CD4-positive, alpha-beta T cell treated with Interleukin-10 for 1 hour (primary cell): Measurements from ENCODE around the gene PTPN14.

ENCODE experiments used
- DNase-seq: peaks from one replicate; pipeline ENCODE4 v3.0.0-alpha.2; 2020

Gene PTPN14

GRCh38 chr1:214449371-214449770 lies 102.0 kb downstream of the PTPN14 start:
- no peak for DNase-seq

- DNase-seq, result no peak
Measured at GRCh38 chr1:214448536-214448935, 102.9 kb downstream of the PTPN14 start.

GRCh38 chr1:214447557-214447871 lies 103.9 kb downstream of the PTPN14 start:
- no peak for DNase-seq

GRCh38 chr1:214446772-214447556 lies 104.4 kb downstream of the PTPN14 start:
- no peak for DNase-seq

GRCh38 chr1:214445831-214446614 lies 105.4 kb downstream of the PTPN14 start:
- DNase-seq, result no peak

GRCh38 chr1:214445199-214445598 lies 106.2 kb downstream of the PTPN14 start:
- no peak for DNase-seq

- no peak for DNase-seq
Measured at GRCh38 chr1:214444182-214444939, 107.0 kb downstream of the PTPN14 start.

- DNase-seq, result no peak
Measured at GRCh38 chr1:214441119-214441518, 110.3 kb downstream of the PTPN14 start.

GRCh38 chr1:214440219-214440965 lies 111.0 kb downstream of the PTPN14 start:
- no peak for DNase-seq

- peak; percentile 15 for DNase-seq
Measured at GRCh38 chr1:214439352-214440119, 111.9 kb downstream of the PTPN14 start.

GRCh38 chr1:214438530-214438929 lies 112.9 kb downstream of the PTPN14 start:
- no peak for DNase-seq

GRCh38 chr1:214438075-214438474 lies 113.3 kb downstream of the PTPN14 start:
- DNase-seq, result no peak

GRCh38 chr1:214435867-214436266 lies 115.5 kb downstream of the PTPN14 start:
- DNase-seq, result no peak

- DNase-seq, result no peak
Measured at GRCh38 chr1:214432245-214432644, 119.2 kb downstream of the PTPN14 start.

GRCh38 chr1:214429951-214430770 lies 121.2 kb downstream of the PTPN14 start:
- DNase-seq, result no peak

GRCh38 chr1:214427871-214428277 lies 123.5 kb downstream of the PTPN14 start:
- peak; percentile 63 for DNase-seq

GRCh38 chr1:214426426-214426812 lies 125.0 kb downstream of the PTPN14 start:
- DNase-seq, result no peak

- DNase-seq, result no peak
Measured at GRCh38 chr1:214425716-214426425, 125.5 kb downstream of the PTPN14 start.

- no peak for DNase-seq
Measured at GRCh38 chr1:214425101-214425500, 126.3 kb downstream of the PTPN14 start.

GRCh38 chr1:214423045-214423444 lies 128.4 kb downstream of the PTPN14 start:
- DNase-seq, result no peak
